Activated CD4-positive, alpha-beta memory T cell treated with anti-CD3 and anti-CD28 coated beads, Interleukin-2, amount 10 ng/mL, durations not matched to agents 7 days and 5 days (primary cell): ENCODE data around the gene AKR1D1. TPM values are rescaled to one million over a fixed set of nuclear protein-coding genes. Genes with fewer than 3 reads are reported as not detected.
"Not testable (repeated sequence)": the region's sequence is repeated elsewhere in the genome, so short reads cannot be mapped to it uniquely, and the experiment has no call there.

ENCODE experiments used
- CTCF ChIA-PET: fragments of 350-600 bp; sonication (Branson Sonifier 250); formaldehyde crosslinking; loops from one replicate; lab custom pipeline; 2021; ENCODE audit warnings: antibody characterized with exemption, inconsistent platforms; lab: Charles Lee
- POLR2A ChIA-PET: fragments of 350-600 bp; sonication (Branson Sonifier 250); formaldehyde crosslinking; loops from one replicate; lab custom pipeline; 2021; ENCODE audit warnings: antibody characterized with exemption; lab: Charles Lee
- DNase-seq: peaks from one replicate; pipeline ENCODE4 v3.0.0-alpha.2; 2020
- H3K27ac Mint-ChIP-seq: one replicate; pipeline ENCODE4 v1.8.0; 2021; ENCODE audit warnings: mild to moderate bottlenecking, mixed read lengths
- H3K27me3 Mint-ChIP-seq: one replicate; pipeline ENCODE4 v1.8.0; 2021; ENCODE audit warnings: mixed read lengths
- H3K36me3 Mint-ChIP-seq: one replicate; pipeline ENCODE4 v1.8.0; 2021; ENCODE audit warnings: low read depth, mixed read lengths
- H3K4me1 Mint-ChIP-seq: one replicate; pipeline ENCODE4 v1.8.0; 2021; ENCODE audit warnings: mixed read lengths
- H3K4me3 Mint-ChIP-seq: one replicate; pipeline ENCODE4 v1.8.0; 2021; ENCODE audit warnings: mild to moderate bottlenecking, mixed read lengths
- H3K9me3 Mint-ChIP-seq: one replicate; pipeline ENCODE4 v1.8.0; 2021; ENCODE audit warnings: mixed read lengths
- total RNA-seq, 2 experiments: library from RNA; stranded (reverse); gene quantifications; one replicate each; pipeline ENCODE4 v1.2.3, GENCODE V29; 2021

Gene AKR1D1
- total RNA-seq, 2 experiments from 2014 or later: not detected

GRCh38 chr7:138077809-138078208 is 1.6 kb downstream of the AKR1D1 start:
- no peak for DNase-seq
- POLR2A ChIA-PET: no interaction called here

GRCh38 chr7:138079137-138079536 is 2.9 kb downstream of the AKR1D1 start:
- DNase-seq: no peak
- H3K36me3 Mint-ChIP-seq: no peaks in the 10 kb centered on the region
- POLR2A ChIA-PET: no interaction called here
- CTCF ChIA-PET: no interaction called here
- no peak overlapping the region for H3K4me3 Mint-ChIP-seq
- H3K27ac Mint-ChIP-seq: no peak overlapping the region
- peaks cover 4% of the 10 kb centered on the region for H3K9me3 Mint-ChIP-seq
- H3K4me1 Mint-ChIP-seq: no peaks in the 10 kb centered on the region
- peaks cover 3% of the 10 kb centered on the region for H3K27me3 Mint-ChIP-seq

More at GRCh38 chr7:138077809-138078208, 1.6 kb downstream of the AKR1D1 start:
- Mint-ChIP-seq H3K27ac (no peak overlapping the region), H3K4me3 (no peak overlapping the region), H3K4me1 (no peaks in the 10 kb centered on the region), H3K27me3 (peaks cover 3% of the 10 kb centered on the region), H3K9me3 (peaks cover 6% of the 10 kb centered on the region), H3K36me3 (no peaks in the 10 kb centered on the region)
- CTCF ChIA-PET: no interaction called here

- H3K36me3 Mint-ChIP-seq: no peaks in the 10 kb centered on the region
- ChIA-PET POLR2A (no interaction called here), CTCF (no interaction called here)
- no peaks in the 10 kb centered on the region for H3K9me3 Mint-ChIP-seq
- peaks cover 1% of the 10 kb centered on the region for H3K27me3 Mint-ChIP-seq
- H3K27ac Mint-ChIP-seq: no peak overlapping the region
- no peak overlapping the region for H3K4me3 Mint-ChIP-seq
- no peaks in the 10 kb centered on the region for H3K4me1 Mint-ChIP-seq
- DNase-seq: no peak
Measured at GRCh38 chr7:138081868-138082267, 5.6 kb downstream of the AKR1D1 start.

GRCh38 chr7:138083859-138084258 is 7.6 kb downstream of the AKR1D1 start:
- H3K27ac Mint-ChIP-seq: no peak overlapping the region
- POLR2A ChIA-PET: no interaction called here
- no peaks in the 10 kb centered on the region for H3K36me3 Mint-ChIP-seq
- CTCF ChIA-PET: no interaction called here
- no peaks in the 10 kb centered on the region for H3K9me3 Mint-ChIP-seq
- DNase-seq: no peak
- peaks cover 1% of the 10 kb centered on the region for H3K27me3 Mint-ChIP-seq
- no peaks in the 10 kb centered on the region for H3K4me1 Mint-ChIP-seq
- no peak overlapping the region for H3K4me3 Mint-ChIP-seq

GRCh38 chr7:138086563-138087270 is 10.5 kb downstream of the AKR1D1 start:
- no peak overlapping the region for H3K4me3 Mint-ChIP-seq
- H3K9me3 Mint-ChIP-seq: no peaks in the 10 kb centered on the region

GRCh38 chr7:138089080-138089901 is 13.0 kb downstream of the AKR1D1 start:
- H3K4me3 Mint-ChIP-seq: no peak overlapping the region

More at GRCh38 chr7:138086563-138087270, 10.5 kb downstream of the AKR1D1 start:
- no peaks in the 10 kb centered on the region for H3K36me3 Mint-ChIP-seq
- POLR2A ChIA-PET: no interaction called here
- CTCF ChIA-PET: no interaction called here
- H3K4me1 Mint-ChIP-seq: no peaks in the 10 kb centered on the region
- no peak for DNase-seq
- peaks cover 3% of the 10 kb centered on the region for H3K27me3 Mint-ChIP-seq
- H3K27ac Mint-ChIP-seq: no peak overlapping the region

GRCh38 chr7:138091032-138091431 is 14.8 kb downstream of the AKR1D1 start:
- H3K4me1 Mint-ChIP-seq: no peaks in the 10 kb centered on the region
- DNase-seq: no peak
- no peaks in the 10 kb centered on the region for H3K9me3 Mint-ChIP-seq
- H3K4me3 Mint-ChIP-seq: no peak overlapping the region
- no peak overlapping the region for H3K27ac Mint-ChIP-seq
- peaks cover 4% of the 10 kb centered on the region for H3K27me3 Mint-ChIP-seq
- no peaks in the 10 kb centered on the region for H3K36me3 Mint-ChIP-seq
- POLR2A ChIA-PET: no interaction called here
- CTCF ChIA-PET: no interaction called here

More at GRCh38 chr7:138089080-138089901, 13.0 kb downstream of the AKR1D1 start:
- no peaks in the 10 kb centered on the region for H3K4me1 Mint-ChIP-seq
- ChIA-PET POLR2A (no interaction called here), CTCF (no interaction called here)
- H3K27ac Mint-ChIP-seq: no peak overlapping the region
- H3K9me3 Mint-ChIP-seq: no peaks in the 10 kb centered on the region
- H3K36me3 Mint-ChIP-seq: no peaks in the 10 kb centered on the region
- no peak for DNase-seq
- H3K27me3 Mint-ChIP-seq: peaks cover 1% of the 10 kb centered on the region

GRCh38 chr7:138091840-138092239 is 15.6 kb downstream of the AKR1D1 start:
- H3K27ac Mint-ChIP-seq, H3K27me3 Mint-ChIP-seq, H3K36me3 Mint-ChIP-seq, H3K4me1 Mint-ChIP-seq, DNase-seq, POLR2A ChIA-PET, CTCF ChIA-PET, H3K9me3 Mint-ChIP-seq, H3K4me3 Mint-ChIP-seq: not testable (repeated sequence)

- CTCF ChIA-PET: no interaction called here
- Mint-ChIP-seq H3K27ac (no peak overlapping the region), H3K9me3 (no peaks in the 10 kb centered on the region), H3K4me1 (no peaks in the 10 kb centered on the region), H3K27me3 (peaks cover 4% of the 10 kb centered on the region), H3K4me3 (no peak overlapping the region), H3K36me3 (no peaks in the 10 kb centered on the region)
- POLR2A ChIA-PET: interaction anchor here (0.6 kb wide), 1 partner anchor 17 kb away, joined by 5 read pairs; no protein-coding TSS in a partner anchor
- no peak for DNase-seq
Measured at GRCh38 chr7:138092486-138093028, 16.3 kb downstream of the AKR1D1 start.

GRCh38 chr7:138095972-138096935 is 20.0 kb downstream of the AKR1D1 start:
- no peak overlapping the region for H3K27ac Mint-ChIP-seq
- no peaks in the 10 kb centered on the region for H3K36me3 Mint-ChIP-seq
- ChIA-PET CTCF (interaction anchor here (1.3 kb wide), 1 partner anchor 642 kb away, joined by 4 read pairs; no protein-coding TSS in a partner anchor), POLR2A (no interaction called here)
- H3K9me3 Mint-ChIP-seq: no peaks in the 10 kb centered on the region
- no peak overlapping the region for H3K4me3 Mint-ChIP-seq
- H3K27me3 Mint-ChIP-seq: peaks cover 3% of the 10 kb centered on the region
- H3K4me1 Mint-ChIP-seq: no peaks in the 10 kb centered on the region
- DNase-seq: no peak

GRCh38 chr7:138097064-138097741 is 20.9 kb downstream of the AKR1D1 start:
- ChIA-PET CTCF (interaction anchor here (1.3 kb wide), 1 partner anchor 641 kb away, joined by 4 read pairs; no protein-coding TSS in a partner anchor), POLR2A (no interaction called here)
- peak; percentile 17 for DNase-seq
- Mint-ChIP-seq H3K4me3 (no peak overlapping the region), H3K27ac (no peak overlapping the region), H3K9me3 (no peaks in the 10 kb centered on the region), H3K27me3 (peaks cover 3% of the 10 kb centered on the region), H3K4me1 (no peaks in the 10 kb centered on the region), H3K36me3 (no peaks in the 10 kb centered on the region)

- no peak for DNase-seq
- ChIA-PET POLR2A (no interaction called here), CTCF (interaction anchor here (0.7 kb wide), 1 partner anchor 331 kb away, joined by 4 read pairs; no protein-coding TSS in a partner anchor)
- Mint-ChIP-seq H3K27ac (no peak overlapping the region), H3K36me3 (no peaks in the 10 kb centered on the region), H3K27me3 (peaks cover 3% of the 10 kb centered on the region), H3K4me3 (no peak overlapping the region), H3K9me3 (no peaks in the 10 kb centered on the region), H3K4me1 (no peaks in the 10 kb centered on the region)
Measured at GRCh38 chr7:138099813-138100212, 23.6 kb downstream of the AKR1D1 start.
